ENCODE results near the gene ANXA3.

Gene ANXA3

DNA sequence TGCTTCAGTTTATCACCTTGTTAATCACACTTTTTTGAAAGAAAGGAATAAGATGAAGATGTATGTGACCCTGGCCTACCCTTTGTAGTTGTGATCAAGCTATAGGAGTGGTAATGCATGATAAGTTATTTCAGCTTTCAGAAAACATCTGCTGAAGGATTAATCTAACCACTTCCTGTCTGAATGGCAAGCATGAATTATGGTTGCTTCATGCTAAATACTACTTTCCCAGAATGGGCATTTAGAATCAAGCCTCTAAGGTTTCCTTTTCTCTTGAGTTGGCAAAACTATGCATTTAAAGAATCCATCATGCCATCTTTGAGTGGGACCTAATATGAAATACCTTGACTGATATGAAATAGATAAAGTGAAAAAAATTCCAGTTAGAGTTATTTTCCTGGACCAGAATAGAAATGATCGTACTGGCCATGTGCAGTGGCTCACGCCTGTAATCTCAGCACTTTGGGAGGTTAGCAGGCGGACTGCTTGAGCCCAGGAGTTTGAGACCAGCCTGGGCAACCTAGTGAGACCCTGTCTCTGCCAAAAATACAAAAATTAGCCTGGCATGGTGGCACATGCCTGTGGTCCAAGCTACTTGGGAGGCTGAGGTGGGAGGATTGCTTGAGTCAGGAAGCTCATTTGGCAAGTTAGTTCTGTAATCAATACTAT is 59.1 kb downstream of the ANXA3 start:
- no peak for DNase-seq (ENCODE audit: low read depth in 2 of 2, low spot score in 1 of 2)

DNA sequence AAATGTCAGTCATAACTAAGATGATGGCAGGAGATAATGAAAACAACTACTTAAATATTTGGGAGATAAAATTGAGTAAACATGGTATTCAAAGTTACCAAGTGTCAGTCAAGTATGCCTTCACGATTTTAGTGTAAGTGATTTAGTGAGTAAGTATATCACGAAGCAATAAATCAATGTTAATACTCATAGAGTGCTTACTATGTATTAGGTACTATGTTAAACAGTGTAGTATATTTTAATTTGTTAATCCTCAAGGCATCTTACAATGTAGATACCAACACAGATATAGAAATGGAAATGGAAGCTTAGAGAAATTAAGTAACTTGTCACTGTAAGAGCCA is 59.6 kb downstream of the ANXA3 start:
- no peak for DNase-seq (ENCODE audit: low read depth in 2 of 2, low spot score in 1 of 2)

DNA sequence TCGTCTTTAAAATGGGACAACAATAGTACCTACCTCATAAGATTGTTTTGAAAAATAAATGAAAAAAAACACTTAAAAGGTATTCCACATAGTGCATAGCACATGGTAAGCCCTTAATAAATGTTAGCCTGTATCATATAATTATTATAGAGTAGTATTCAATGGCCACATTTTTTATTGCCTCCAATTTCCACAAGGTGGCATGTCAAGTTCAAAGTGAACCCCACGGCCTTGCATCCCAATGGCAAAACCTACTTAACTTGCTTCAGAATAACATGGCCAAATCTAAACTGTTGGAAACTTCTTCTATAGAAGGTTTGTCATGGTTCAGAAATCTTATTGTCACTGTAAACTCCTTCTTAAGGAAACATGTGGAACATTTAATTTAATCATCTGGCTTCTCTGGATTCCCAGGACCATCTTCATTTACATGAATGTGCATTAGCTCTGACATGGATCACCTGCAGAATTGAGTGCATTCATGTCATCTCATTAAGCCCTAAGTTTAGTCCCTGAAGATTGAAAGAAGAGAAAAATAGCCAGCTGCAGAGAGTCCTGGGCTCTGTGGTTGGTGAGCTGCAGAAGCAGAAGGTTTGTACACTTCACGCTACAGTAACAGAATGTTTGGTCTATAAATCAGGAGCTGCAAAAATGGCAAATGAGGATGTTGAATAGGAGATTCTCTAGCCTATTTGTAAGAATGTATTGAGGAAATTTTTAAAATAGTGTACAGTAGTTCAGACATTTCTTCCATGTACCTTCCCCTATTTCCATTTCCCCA is 61.0 kb downstream of the ANXA3 start:
- no peak for DNase-seq (ENCODE audit: low read depth in 2 of 2, low spot score in 1 of 2)

DNA sequence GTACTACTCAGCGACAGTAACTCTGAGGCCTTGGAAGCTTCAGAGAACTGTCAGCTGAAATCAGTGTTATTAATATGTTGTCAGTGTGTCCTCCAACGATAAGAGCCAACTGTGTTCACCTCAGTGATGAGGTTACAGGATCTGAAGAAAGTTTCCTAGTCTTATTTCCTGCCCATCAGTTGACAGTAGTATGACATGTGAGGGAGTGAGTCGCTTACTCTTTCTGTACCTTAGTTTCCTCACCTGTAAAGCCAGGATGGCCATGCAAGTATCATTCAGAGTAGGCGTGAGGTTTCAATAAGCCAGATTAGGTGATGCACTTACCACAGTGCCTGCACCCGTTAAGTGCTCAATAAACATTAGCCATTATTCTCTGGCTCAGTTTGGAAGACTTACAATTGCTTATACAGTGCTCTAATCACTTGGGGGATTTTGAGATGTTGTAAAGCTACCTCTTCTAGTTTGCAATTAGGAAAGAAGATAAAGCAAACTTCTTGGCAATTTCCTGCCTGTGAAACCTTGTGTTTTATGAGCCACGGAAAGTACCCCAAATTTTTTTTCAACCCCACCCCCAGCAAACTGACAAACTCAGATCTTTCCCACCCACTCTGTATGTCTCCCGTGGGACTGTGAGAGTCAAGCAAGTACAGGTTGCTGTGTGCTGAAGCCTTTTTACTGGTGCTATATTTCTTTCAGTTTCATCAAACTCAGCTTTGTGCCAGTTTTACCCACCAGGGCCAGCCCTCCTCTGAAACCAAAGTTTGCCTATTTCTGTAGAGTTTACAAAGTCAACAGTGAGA is 62.2 kb downstream of the ANXA3 start:
- DNase-seq (ENCODE audit: low read depth in 2 of 2, low spot score in 1 of 2), result no peak

DNA sequence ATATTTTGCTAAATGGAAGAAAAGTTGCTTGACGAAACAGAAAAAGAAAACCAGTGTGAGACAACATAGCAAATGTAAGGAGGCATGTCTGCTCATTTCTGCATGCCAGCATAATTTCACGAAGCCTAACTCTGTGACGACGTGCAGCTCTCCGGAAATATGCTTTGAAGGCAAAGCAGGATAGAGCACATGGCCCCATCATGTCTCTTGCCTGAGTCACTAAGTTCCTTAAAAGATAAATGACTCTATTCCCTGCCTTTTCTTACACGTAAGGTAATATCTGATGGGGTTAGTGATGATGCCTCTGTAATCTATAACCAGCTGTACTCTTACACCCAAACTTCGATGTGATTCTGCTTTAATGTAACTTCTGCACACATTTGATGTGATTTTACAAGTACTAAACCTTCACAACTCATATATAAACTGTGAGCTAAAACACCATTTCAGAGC is 64.5 kb downstream of the ANXA3 start:
- no peak for DNase-seq (ENCODE audit: low read depth in 2 of 2, low spot score in 1 of 2)

DNA sequence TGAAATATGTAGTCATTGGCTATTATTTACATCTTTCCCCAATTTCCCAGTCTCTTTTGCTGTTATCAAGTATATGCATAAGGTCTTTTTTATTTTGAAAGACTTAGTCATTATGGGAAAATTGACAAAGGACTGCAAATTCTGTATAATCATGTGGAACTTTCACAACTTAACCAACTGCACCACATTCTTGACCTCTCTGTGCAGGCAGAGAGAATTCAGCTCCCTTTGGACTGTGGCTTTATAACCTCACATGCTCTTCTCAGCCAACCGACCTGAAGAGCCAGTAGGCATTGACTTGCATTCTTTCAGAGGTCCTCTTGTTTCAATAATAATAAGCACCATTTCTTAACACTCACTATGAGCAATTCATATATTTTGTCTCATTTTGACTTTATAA is 66.9 kb downstream of the ANXA3 start:
- DNase-seq (ENCODE audit: low read depth in 2 of 2, low spot score in 1 of 2), result no peak

DNA sequence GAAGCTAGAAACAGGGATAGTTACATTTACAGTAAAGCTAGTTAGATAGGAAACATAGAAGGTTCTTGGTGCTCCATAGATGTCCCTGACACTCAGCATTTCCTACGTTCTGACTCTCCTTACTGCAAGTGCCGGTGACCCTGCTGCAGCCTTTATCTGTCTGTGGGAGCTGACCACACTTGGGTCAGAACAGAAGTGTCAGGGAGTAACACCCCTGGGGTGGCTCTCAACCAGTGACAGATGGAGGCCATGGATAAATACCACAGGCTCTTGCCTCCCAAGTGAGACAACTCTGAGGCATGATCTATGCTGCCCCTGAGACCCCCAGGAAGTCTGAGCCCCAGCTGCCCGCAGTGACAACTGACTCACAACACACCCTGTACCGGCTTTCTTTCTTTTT is 69.8 kb downstream of the ANXA3 start:
- DNase-seq (ENCODE audit: low read depth in 2 of 2, low spot score in 1 of 2), result no peak

DNA sequence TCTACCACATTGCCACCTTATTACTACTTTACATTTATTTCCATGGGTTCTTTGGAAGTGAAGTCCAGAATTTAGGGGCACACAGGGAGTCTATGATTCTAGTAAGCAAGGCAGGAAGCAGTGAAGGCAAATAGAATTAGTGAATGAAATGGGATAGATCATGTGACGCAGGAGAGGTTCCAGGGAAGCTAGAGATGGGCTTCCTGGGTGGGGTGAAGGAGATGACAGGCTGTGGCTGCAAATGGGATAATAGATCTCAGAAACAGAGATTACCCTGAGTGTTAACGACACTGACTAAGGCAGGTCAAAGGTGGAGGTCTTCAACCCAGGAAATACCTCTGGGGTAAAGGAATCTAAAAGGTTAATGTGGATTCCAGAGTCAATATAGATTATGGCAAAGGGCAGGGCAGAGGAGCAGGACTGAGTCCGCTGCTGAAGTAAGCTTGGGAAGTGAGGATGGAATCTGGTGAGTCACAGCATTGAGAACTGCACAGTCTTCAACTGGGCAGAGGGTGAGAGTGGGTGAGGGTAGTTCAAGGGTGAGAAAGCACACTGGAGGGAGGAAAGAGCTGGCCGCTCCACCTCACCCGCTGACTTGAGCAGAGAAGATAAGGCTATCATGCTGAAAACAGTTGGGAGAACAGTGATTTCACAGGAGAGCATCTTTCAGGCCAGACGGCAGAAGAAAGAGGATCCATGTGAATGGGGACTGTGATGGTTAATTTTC is 70.8 kb downstream of the ANXA3 start:
- DNase-seq (ENCODE audit: low read depth in 2 of 2, low spot score in 1 of 2), result no peak

DNA sequence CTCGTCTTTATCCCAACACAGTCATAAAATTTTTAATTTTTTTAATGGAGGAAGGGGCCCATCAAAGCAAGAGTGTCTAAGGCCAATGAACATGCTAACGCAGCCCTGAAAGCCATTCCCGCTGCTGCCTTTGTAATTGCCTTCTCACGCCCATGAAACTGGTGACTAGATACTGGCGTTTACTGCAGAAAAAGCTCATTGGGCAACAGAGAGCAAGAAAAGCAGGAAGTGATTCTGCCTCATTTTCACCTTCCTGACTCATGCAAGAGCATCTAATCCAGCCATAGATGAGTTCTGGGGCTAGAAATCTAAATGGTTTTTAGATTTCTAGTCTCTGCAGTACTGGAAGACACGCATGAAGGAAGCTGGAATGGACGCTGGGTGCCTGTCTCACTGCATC is 72.5 kb downstream of the ANXA3 start:
- DNase-seq (ENCODE audit: low read depth in 2 of 2, low spot score in 1 of 2), result no peak

DNA sequence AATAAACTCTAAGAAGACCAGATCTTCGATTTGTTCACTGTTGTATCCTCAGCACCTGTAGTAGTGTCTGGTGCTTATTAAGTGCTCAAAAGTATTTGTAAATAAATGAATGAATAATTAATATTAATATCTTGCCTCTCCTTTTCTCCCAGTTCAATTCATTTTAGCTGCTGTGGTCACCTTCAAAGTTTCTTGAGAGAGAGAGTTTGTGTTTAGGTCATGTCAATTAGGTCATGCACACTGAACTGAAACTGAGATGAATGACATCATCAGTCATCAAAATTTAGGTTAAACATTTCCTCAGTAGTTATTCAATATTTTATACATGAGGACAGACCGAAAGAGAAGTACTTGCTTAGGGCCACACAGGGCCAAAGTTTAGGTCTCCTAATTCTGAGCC is 73.5 kb downstream of the ANXA3 start:
- DNase-seq (ENCODE audit: low read depth in 2 of 2, low spot score in 1 of 2), result no peak

DNA sequence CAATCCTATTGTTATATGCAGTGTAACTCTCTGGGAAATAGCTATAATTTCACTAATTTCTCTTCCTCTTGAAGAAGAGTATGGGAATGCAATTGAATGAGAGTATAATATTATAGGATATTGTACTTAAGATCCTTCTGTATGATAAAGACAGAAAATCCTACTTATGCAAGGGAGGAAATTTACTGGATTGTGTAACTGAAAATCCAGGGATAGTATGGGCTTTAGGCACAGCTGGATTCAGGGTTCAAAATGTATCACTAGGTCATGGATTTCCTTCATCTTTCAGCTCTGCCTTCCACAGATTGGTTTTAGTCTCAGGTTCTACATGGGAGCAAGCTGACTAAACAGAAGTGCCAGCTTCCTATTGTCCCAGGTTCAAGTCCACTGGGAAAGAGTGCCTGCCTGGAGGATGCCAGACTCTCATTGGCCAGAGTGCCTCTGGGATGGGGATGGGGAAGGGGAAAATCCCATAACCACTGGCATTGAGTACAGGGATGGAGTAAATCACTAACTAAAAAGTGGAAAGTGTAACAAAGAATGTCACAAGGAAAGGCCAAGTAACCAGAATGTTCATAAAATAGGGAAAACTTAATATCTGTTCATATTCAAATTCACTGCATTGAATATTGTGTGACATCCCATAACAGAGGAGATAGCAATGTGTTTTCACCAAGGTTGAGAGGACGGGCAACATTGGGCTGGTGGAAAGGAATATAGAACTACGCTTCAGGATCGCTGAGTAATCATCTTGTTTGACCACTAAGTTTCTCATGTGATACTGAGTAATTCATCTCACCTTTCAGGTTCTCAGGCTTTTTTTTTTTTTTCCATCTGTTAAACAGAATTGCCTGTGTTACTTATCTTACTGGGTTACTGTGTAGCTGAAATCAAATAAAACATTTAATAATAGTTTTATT is 75.7 kb downstream of the ANXA3 start:
- DNase-seq (ENCODE audit: low read depth in 2 of 2, low spot score in 1 of 2), result no peak

DNA sequence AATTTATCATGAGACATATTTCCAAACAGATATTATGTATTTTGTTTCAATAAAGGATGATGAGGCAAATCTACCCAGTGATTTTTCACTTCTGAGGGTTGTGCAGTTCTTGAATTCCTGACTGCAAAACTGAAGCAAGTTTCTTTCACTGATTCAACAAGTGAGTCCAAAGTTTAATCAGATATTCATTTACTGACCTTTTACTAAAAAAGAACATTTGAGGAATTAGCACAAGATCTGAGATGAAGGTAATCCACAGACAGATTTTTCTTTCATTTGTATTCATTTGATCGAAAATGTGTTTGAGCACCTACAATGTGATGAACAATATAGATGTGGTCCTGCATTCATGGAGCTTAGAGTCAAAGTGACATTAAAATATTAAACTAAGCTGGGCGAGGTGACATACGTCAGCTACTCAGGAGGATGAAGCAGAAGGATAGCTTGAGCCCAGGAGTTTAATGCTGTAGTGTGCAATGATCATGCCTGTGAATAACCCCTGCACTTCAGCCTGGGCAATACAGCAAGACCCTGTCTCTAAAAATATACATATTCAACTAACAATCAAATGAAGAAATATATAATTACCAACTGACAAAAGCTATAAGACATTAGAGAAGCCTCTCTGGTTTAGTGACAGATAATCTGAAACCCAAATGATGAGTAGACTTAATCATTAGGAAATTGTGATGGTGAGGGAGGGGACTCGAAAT is 76.6 kb downstream of the ANXA3 start:
- DNase-seq (ENCODE audit: low read depth in 2 of 2, low spot score in 1 of 2), result no peak

DNA sequence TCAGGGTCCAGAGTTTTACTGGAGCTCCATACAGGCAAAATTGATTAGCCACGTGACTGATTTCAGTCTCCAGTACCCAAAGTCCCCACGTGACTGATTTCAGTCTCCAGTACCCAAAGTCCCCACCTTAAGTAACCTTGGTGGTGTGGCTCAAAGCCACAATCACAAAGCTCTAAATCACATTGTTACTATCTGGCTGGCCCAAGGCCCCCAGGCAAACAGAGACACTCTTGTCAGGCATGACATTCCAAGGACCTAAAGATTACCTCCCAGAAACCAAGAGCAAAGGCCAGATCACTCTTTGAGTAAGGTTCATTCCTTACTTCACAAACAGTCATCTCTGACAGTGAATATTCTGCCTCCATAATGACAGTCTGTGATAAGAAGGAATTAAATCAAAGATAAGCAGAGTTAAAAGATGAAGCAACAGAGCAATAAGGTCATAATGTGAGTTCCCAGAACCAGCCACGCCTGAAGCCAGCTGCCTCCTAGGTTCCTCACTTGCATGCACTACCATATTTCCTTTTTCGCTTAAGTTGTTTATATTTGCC is 78.5 kb downstream of the ANXA3 start:
- no peak for DNase-seq (ENCODE audit: low read depth in 2 of 2, low spot score in 1 of 2)

DNA sequence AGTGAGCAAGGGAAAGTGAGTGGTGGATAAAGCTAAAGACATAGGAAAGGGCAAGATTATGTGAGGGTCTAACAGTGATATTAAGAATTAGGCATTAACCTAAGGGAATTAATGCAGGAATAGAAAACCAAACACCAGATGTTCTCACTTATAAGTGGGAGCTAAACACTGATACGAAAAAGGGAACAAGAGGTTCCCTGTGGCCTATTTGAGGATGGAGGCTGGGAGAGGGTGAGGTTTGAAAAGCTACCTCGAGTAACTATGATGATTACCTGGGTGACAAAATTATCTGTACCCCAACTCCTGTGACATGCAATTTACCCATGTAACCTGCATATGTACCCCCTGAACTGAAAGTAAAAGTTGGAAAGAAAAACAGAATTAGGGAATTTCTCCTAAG is 79.0 kb downstream of the ANXA3 start:
- DNase-seq (ENCODE audit: low read depth in 2 of 2, low spot score in 1 of 2), result no peak

DNA sequence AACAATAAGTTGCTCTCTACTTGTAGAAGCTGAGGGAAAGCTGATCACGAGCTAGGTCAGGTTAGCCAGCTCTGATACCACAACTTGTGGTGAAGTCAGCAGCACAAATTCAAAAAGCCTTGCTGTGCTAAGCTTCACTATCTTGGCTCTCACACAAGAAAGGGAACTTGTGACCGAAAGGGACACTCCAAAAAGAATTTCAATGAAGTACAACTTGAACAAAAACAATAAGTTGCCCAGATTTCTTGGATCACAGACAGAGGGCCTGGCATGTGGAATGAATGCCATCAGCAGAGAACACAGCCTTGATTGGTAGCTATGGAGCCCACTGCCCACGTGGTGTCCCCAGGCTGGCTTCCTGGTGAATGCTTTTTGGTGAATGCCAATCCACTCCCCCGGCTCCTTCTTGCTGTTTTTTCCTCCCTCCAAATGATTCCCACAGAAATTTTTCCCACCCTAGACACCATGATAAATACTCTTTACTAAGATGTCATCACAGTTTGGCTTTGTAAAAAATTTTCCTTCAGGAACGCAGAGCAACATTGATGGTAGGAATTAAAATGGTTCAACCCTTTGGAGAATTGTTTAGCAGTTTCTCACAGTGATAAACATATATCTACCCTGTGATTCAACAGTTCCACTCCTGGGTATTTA is 82.6 kb downstream of the ANXA3 start:
- no peak for DNase-seq (ENCODE audit: low read depth in 2 of 2, low spot score in 1 of 2)

DNA sequence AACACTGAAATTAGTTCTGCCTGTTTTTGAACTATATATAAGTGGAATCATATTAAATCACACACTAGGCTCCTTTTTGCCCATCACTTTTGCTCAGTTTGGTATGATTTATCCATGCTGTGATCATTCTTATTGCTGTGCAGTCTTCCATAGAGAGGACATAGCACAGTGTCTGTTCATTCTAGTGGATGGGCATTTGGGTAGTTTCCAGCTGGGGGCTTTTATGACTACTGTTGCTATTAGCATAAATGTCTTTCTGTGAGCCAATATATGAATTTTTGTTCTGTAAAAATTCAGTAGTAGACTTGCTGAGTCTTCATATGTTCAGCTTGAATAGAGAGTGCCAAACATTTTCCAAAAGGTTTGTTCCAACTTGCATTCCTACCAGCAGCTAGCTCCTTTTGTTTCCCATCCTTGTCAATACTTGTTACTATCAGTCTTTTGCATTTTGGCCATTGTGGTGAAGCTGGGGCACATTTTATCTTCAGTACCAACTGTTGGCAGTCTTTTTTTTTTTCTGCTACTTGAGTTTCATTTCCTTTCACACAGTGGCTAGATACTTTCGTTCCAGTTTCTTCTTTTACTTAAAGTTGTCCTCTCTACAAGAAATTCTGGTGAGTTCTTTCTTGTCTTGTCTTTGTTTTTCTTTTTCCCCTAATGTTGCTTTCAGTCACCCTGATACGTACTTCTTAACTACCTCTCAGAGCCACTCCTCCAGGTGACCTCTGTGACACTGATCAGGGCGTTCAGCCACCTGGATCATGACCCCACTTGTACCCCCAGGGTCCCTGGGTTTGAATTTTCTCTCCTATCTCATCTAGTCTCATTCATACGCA is 87.0 kb downstream of the ANXA3 start:
- DNase-seq (ENCODE audit: low read depth in 2 of 2, low spot score in 1 of 2), result no peak

DNA sequence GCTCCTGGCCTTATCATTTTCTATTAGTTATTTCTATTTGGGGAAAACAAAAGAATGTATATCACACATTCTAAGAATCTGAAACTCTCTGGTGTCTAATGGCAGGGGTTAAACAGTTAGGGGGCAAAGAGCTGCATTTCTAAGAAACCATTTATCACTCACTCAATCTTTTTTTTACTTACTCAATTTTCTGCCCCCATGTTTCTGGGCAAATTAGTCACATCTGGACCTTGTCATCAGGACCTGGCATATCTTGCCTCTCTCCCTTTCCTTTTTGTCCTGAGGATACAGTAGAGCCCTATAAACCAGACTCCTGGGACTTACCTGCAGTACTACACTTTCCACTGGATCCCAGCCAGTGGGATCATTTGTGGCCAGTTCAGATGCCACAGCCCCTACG is 89.1 kb downstream of the ANXA3 start:
- no peak for DNase-seq (ENCODE audit: low read depth in 2 of 2, low spot score in 1 of 2)

DNA sequence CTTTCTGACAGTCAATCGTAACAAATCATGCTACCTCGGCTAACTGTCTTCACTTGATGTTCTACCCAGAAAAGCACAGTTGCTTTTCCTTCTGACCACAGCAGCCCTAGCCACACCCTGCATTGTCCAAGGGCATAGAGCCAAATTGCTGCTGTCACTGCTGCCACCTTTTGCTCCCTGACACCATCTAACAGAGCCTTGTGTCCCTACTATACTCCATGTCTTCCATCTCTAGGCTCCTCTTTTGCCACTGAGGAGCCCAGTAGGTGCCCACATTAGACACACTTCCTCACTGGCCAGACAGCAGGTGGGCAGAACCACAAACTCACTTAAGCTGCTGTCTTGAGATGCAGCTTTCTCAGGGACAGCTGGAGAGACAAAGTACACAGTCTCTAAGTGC is 91.4 kb downstream of the ANXA3 start:
- no peak for DNase-seq (ENCODE audit: low read depth in 2 of 2, low spot score in 1 of 2)

All from stimulated activated CD8-positive, alpha-beta memory T cell treated with anti-CD3 and anti-CD28 coated beads, Interleukin-4, amount 100 ng/mL, for 4 hours (primary cell).